Smooth muscle cell (in vitro differentiated cells): ENCODE data around the gene LPP. TPM values are rescaled to one million over a fixed set of nuclear protein-coding genes. Genes with fewer than 3 reads are reported as not detected.

Experiments
- DNase-seq: peaks from one replicate; lab custom pipeline; 2025; ENCODE audit not compliant: unreplicated experiment; lab: John Stamatoyannopoulos, UW
- H2AFZ ChIP-seq: fragments of 200-600 bp; sonication (generic); 2 replicates; pipeline ENCODE4 v1.6.0; 2016; ENCODE audit warnings: antibody characterized with exemption, low read depth, mild to moderate bottlenecking
- H3F3A ChIP-seq: fragments of 200-600 bp; sonication (generic); 2 replicates; pipeline ENCODE4 v1.6.0; 2017; ENCODE audit warnings: antibody characterized with exemption, low read depth
- H3K27ac ChIP-seq: fragments of 200-600 bp; sonication (generic); 2 replicates; pipeline ENCODE4 v1.5.1; 2016; ENCODE audit warnings: low read depth, mild to moderate bottlenecking
- H3K27me3 ChIP-seq: fragments of 200-600 bp; sonication (generic); 2 replicates; pipeline ENCODE4 v1.6.1; 2016; ENCODE audit warnings: low read depth, mild to moderate bottlenecking
- H3K36me3 ChIP-seq: fragments of 200-600 bp; sonication (generic); 2 replicates; pipeline ENCODE4 v1.5.1; 2016; ENCODE audit warnings: low read depth
- H3K4me1 ChIP-seq: fragments of 200-600 bp; sonication (generic); 2 replicates; pipeline ENCODE4 v1.5.1; 2016; ENCODE audit warnings: low read depth
- H3K4me2 ChIP-seq: fragments of 200-600 bp; sonication (generic); 2 replicates; pipeline ENCODE4 v1.6.0; 2016; ENCODE audit warnings: mild to moderate bottlenecking
- H3K4me3 ChIP-seq: fragments of 200-600 bp; sonication (generic); 2 replicates; pipeline ENCODE4 v1.5.1; 2016; ENCODE audit warnings: mild to moderate bottlenecking
- H3K79me2 ChIP-seq: fragments of 200-600 bp; sonication (generic); 2 replicates; pipeline ENCODE4 v1.6.0; 2016; ENCODE audit warnings: low read depth, mild to moderate bottlenecking
- H3K9ac ChIP-seq: fragments of 200-600 bp; sonication (generic); 2 replicates; pipeline ENCODE4 v1.6.0; 2016; ENCODE audit warnings: low read depth
- H3K9me3 ChIP-seq: fragments of 200-600 bp; sonication (generic); replicated peaks from 2 replicates; pipeline ENCODE4 v1.5.1; 2016; ENCODE audit warnings: low read depth
- H4K20me1 ChIP-seq: fragments of 200-600 bp; sonication (generic); 2 replicates; pipeline ENCODE4 v1.6.0; 2016; ENCODE audit warnings: low read depth
- CTCF ChIP-seq: fragments of 200-600 bp; sonication (generic); IDR thresholded peaks from 2 replicates; pipeline ENCODE4 v1.5.1; 2017; ENCODE audit warnings: borderline replicate concordance, mild to moderate bottlenecking, antibody characterized with exemption; ENCODE audit not compliant: insufficient read depth, poor library complexity, severe bottlenecking
- WGBS: methylation state at CpG from one replicate; pipeline ENCODE4 v1.1.7; 2016; ENCODE audit warnings: low lambda C conversion rate; 5-methylcytosine and 5-hydroxymethylcytosine counted together
- polyA plus RNA-seq: library from polyadenylated mRNA; unstranded; fragments of >200 nt; fragmentation: Nextera tagmentation; extraction: Ambion mirVana; gene quantifications from 2 replicates; pipeline ENCODE4 v1.2.1, GENCODE V29; 2016
- total RNA-seq: library from RNA; depleted of rRNA; stranded (reverse); fragments of >200 nt; gene quantifications from 2 replicates; pipeline ENCODE4 v1.2.3, GENCODE V29; 2014

Gene LPP
- total and polyA plus RNA-seq, 2 experiments from 2014 or later: 42.3 to 128 TPM

GRCh38 chr3:188296761-188297612, 143.0 kb downstream of the LPP start:
- 63% methylated on average over 5 of the region's 5 CpGs for WGBS
- Histone ChIP-seq H3K4me2 (peak overlapping the region; percentile 77), H2AFZ (no peak overlapping the region), H3K9me3 (no peaks in the 10 kb centered on the region), H4K20me1 (peaks cover 4% of the 10 kb centered on the region), H3F3A (peaks cover 38% of the 10 kb centered on the region), H3K27me3 (no peaks in the 10 kb centered on the region), H3K4me1 (peaks cover 59% of the 10 kb centered on the region), H3K27ac (peak overlapping the region; percentile 90), H3K4me3 (no peak overlapping the region), H3K79me2 (peaks cover 81% of the 10 kb centered on the region), H3K36me3 (no peaks in the 10 kb centered on the region), H3K9ac (peak overlapping the region; percentile 38)
- no peak for DNase-seq
- TF ChIP-seq CTCF: no peak

- Histone ChIP-seq H3K27ac (peak overlapping the region; percentile 85), H3K4me2 (peak overlapping the region; percentile 69), H3F3A (peaks cover 38% of the 10 kb centered on the region), H3K79me2 (peaks cover 81% of the 10 kb centered on the region), H3K27me3 (no peaks in the 10 kb centered on the region), H4K20me1 (peaks cover 13% of the 10 kb centered on the region), H3K36me3 (no peaks in the 10 kb centered on the region), H3K9ac (peak overlapping the region; percentile 71), H3K4me1 (peaks cover 66% of the 10 kb centered on the region), H3K9me3 (no peaks in the 10 kb centered on the region), H2AFZ (no peak overlapping the region), H3K4me3 (no peak overlapping the region)
- WGBS: 88% methylated on average over 3 of the region's 3 CpGs
- no peak for DNase-seq
- TF ChIP-seq CTCF: no peak
Measured at GRCh38 chr3:188298585-188298984, 144.6 kb downstream of the LPP start.

- Histone ChIP-seq H3K4me1 (peaks cover 66% of the 10 kb centered on the region), H3K9me3 (no peaks in the 10 kb centered on the region), H3K27ac (peak overlapping the region; percentile 85), H4K20me1 (peaks cover 13% of the 10 kb centered on the region), H3K36me3 (no peaks in the 10 kb centered on the region), H3K4me2 (peak overlapping the region; percentile 69), H2AFZ (no peak overlapping the region), H3K27me3 (no peaks in the 10 kb centered on the region), H3K79me2 (peaks cover 81% of the 10 kb centered on the region), H3K9ac (peak overlapping the region; percentile 71), H3F3A (peaks cover 38% of the 10 kb centered on the region), H3K4me3 (no peak overlapping the region)
- no peak for TF ChIP-seq CTCF
- WGBS: 28% methylated on average over 11 of the region's 11 CpGs
- DNase-seq: no peak
Measured at GRCh38 chr3:188299068-188299467, 145.1 kb downstream of the LPP start.
